Endometrium (tissue), 2 donors: ENCODE measurements around the gene RAPGEF2.

Experiments
- FAIRE-seq: peaks from 2 replicates; lab custom pipeline; 2012; peaks lifted over from hg19 to GRCh38; lab: Jason Lieb, UNC
- donor health status: control.
- donor health status: control.

The RAPGEF2 gene

GRCh38 chr4:159317203-159317602 is 214.3 kb downstream of the RAPGEF2 start:
- FAIRE-seq, result no peak

DNA sequence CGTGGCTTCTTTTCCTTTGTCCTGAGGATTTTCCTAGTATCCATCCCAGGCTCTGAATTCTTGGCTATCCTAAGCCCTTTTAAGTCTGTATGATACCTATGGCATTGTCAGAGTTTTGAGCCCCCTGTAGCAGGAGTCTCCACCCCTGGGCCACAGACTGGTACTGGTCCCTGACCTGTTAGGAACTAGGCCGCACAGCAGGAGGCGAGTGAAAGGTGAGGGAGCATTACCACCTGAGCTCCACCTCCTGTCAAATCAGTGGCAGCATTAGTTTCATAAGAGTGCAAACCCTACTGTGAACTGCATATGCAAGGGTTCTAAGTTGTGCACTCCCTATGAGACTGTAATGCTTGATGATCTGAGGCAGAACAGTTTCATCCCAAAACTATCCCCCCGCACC is 216.1 kb downstream of the RAPGEF2 start:
- FAIRE-seq, result no peak

GRCh38 chr4:159326480-159326879 is 223.6 kb downstream of the RAPGEF2 start:
- no peak for FAIRE-seq

- no peak for FAIRE-seq
Measured at GRCh38 chr4:159328766-159329165, 225.9 kb downstream of the RAPGEF2 start.

DNA sequence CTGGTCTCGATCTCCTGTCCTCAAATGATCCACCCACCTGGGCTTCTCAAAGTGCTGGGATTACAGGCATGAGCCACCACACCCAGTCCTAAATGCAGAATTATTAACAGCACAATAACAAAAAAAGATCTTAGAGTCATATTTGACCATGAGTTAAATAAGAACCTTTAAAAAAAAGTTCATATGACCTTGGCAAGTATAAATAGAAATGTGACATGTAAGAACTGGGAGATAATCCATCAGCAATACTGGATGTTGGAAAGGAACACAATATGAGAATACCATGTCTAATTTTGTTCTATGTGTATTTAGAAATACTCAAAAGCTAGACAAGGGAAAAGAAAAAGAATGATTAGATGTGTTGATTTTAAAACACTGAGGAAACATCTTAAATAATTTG is 231.6 kb downstream of the RAPGEF2 start:
- no peak for FAIRE-seq

GRCh38 chr4:159337041-159337440 is 234.2 kb downstream of the RAPGEF2 start:
- FAIRE-seq, result no peak

DNA sequence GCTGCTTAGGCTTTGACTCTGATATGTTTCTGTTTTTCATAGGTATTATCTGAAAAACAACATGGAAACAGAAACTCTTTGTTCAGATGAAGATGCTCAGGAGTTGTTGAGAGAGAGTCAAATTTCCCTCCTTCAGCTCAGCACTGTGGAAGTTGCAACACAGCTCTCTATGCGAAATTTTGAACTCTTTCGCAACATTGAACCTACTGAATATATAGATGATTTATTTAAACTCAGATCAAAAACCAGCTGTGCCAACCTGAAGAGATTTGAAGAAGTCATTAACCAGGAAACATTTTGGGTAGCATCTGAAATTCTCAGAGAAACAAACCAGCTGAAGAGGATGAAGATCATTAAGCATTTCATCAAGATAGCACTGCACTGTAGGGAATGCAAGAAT is 238.6 kb downstream of the RAPGEF2 start:
- no peak for FAIRE-seq

DNA sequence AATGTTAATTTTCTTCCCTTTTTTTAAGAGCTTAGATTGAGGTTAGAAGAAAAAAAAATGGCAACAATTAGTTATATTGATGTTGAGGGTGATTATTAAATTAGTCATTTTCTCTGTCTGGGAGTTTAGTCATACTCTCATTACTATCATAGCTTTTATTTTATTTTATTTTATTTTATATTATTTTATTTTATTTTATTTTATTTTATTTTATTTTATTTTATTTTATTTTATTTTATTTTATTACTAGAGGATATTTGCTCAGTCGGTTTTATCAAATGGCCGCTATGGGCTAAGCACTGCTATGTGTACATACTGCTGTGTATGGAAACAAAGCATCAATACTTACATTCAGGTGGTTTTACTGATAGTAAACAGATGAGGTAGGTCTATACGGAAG is 239.5 kb downstream of the RAPGEF2 start:
- FAIRE-seq, result no peak

DNA sequence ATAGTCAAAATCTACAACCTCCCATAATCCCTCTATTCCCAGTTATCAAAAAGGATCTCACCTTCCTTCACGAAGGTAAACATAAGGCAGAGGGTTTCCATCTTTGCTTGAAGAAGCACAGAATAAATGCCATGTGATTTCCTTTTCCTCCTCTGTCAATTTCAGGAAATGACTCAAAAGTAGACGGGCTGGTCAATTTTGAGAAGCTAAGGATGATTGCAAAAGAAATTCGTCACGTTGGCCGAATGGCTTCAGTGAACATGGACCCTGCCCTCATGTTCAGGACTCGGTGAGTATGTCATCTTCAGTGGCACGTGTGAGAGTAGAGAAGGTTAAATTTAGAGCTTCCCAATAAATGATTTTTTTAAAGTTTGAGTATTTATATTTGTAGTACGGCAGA is 240.2 kb downstream of the RAPGEF2 start:
- FAIRE-seq, result no peak

DNA sequence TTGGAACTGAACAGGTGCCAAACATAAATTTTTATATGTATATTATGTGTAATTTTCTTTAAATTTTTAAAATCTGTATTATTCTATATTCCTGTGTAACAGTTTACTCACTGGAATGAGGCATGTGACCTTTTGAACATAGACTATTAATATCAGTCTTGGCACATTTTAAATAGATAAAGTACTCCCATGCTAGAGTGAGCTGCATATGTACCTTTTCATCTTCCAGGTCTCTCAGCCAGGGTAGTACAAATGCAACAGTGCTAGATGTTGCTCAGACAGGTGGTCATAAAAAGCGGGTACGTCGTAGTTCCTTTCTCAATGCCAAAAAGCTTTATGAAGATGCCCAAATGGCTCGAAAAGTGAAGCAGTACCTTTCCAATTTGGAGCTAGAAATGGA is 242.0 kb downstream of the RAPGEF2 start:
- no peak for FAIRE-seq

DNA sequence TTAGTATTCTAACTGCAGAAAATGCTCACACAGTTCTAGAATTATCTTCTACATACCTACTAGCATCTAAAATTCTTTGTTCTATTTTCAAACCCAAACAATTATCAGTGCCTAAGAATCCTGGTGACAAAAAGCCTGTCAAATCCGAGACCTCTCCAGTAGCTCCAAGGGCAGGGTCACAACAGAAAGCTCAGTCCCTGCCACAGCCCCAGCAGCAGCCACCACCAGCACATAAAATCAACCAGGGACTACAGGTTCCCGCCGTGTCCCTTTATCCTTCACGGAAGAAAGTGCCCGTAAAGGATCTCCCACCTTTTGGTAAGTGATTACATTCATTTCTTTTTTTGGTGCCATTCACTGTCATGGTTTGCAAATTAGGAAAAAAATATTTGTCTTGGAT is 243.8 kb downstream of the RAPGEF2 start:
- FAIRE-seq, result no peak

DNA sequence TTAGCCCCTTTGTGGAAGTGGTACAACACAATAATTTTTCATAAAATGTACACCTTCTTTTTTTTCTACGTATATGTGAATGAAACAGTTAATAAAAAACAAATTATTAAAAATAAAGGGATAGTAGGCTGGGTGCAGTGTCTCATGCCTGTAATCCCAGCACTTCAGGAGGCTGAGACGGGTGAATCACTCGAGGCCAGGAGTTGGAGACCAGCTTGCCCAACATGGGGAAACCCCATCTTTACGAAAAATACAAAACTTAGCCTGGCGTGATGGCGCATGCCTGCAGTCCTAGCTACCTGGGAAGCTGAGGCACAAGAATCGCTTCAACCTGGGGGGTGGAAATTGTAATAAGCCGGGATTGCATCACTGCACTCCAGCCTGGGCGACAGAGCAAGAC is 244.9 kb downstream of the RAPGEF2 start:
- no peak for FAIRE-seq

GRCh38 chr4:159349332-159349731 is 246.5 kb downstream of the RAPGEF2 start:
- FAIRE-seq, result no peak

DNA sequence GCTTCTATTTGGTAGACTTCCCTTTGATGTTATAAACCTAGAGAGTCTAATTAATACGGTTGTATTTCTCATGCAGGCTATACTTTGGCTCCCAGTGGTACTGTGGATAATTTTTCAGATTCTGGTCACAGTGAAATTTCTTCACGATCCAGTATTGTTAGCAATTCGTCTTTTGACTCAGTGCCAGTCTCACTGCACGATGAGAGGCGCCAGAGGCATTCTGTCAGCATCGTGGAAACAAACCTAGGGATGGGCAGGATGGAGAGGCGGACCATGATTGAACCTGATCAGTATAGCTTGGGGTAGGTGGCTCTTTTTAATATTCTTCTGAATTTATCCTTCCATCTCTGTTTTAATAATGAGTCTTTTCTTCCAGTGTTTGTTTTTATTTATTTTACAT is 249.7 kb downstream of the RAPGEF2 start:
- FAIRE-seq, result no peak

- no peak for FAIRE-seq
Measured at GRCh38 chr4:159353422-159354116, 250.7 kb downstream of the RAPGEF2 start.

DNA sequence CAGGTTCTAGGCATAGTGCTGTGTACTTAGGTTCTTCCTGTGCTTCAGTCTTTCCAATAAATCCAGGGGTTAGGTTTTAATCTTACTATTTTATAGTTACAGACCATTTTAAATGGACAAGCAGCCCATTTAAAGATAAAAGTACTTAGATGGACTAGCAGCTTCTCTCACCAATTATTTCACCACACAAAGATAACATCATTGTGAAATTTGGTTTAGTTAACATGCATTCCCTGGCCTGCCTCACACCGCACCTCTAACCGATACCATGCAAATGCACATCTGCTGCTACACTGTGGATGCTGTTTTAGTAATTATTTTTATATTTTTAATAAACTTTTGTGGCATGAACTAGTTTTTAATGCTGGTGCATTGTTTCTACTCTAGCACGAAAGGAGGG is 252.6 kb downstream of the RAPGEF2 start:
- no peak for FAIRE-seq

DNA sequence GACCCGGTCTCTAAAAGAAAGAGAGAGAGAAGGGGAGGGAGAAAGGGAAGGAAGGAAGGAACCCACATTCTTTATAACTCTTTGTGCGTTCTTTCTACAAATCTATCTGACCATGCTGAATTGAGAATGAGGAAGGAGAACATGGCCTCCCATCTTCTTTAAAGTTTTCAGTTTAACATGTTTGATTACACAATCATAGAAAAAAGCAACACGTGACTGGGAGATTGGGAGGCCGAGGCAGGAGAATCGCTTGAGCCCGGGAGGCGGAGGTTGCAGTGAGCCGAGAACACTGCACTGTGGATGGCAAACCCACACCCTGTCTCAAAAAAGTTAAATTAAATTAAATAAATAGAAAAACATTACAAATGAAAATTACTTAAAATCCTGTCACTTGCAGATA is 254.5 kb downstream of the RAPGEF2 start:
- FAIRE-seq, result no peak

- no peak for FAIRE-seq
Measured at GRCh38 chr4:159358226-159358625, 255.3 kb downstream of the RAPGEF2 start.

DNA sequence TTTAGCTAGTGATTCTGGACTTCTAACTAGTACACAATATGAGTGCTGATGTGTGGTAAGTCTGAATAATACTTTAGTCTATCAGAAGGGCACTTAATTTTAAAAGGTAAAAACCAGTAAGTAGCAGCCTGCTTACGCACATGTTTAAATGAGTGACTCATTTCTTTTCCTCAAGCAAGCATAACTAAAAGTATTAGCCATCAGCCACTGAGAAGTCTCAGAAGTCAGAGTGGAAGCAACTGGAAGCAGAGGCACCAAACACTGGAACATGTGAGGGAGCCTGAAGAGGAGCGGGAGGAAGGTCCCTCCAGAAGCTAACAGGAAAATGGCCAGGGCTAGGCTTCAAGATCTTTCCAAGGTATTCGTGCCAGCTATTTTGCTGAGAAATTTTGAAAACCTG is 257.7 kb downstream of the RAPGEF2 start:
- no peak for FAIRE-seq

DNA sequence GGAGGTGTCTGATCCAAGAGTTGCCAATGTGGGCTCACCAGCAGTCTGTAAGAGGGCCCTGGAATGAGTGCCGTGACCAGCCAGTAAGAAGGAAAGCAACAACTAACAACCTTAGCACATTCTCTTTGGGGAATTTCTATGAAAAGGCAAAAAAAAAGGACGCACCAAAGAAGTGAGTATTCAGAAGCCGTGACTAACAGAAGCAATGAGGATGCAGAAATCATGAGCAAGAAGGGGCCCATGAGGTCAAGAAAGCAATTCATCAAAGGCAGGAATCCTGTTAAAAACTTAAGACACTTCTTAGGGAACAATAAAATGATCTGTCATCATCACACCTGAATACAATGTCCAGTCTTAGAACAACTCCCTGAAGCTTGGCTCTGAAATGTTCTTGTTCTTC is 260.5 kb downstream of the RAPGEF2 start:
- no peak for FAIRE-seq

DNA sequence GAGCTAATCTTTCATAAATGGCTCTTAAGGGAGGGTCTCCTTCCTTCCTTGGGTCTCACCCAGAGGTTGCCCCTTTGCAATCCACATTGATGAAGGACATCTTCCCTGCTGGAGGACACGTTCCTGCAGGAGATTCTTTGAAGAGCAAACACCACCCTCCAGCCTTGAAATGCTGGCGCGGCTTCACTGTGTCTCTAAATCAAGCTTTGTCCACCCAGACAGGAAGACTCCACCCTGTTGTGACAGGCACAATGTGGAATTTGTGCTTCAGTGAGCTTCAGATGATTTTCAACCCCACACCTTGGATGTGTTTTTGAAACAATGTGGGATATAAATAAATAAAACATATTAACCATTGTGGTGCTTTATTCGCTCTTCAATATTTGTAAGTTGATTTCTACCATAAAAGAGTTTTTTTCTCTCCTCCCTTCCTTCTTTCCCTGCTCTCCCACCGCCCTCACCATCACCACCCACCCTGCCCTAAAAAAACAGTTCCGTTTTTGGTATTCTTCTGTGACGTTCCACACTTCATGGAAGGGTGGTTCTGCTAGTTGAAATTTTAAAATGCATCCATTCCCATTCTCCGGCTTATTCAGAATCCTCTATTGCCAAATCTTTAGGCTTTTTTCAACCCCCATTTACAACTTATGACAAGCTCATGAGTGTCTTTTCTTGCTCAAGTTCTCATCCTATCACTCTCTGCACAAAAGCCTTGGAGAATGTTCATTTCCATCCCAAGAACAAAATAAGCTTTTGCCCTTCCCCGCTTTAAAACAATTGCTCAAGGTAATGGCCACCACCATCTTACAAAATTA is 264.3 kb downstream of the RAPGEF2 start:
- FAIRE-seq, result no peak

GRCh38 chr4:159367781-159368080 is 264.9 kb downstream of the RAPGEF2 start:
- no peak for FAIRE-seq

GRCh38 chr4:159368320-159368719 is 265.4 kb downstream of the RAPGEF2 start:
- FAIRE-seq, result no peak

- FAIRE-seq, result no peak
Measured at GRCh38 chr4:159369256-159369655, 266.4 kb downstream of the RAPGEF2 start.
